ENCODE results near the gene PTPRD. TPM values are rescaled to one million over a fixed set of nuclear protein-coding genes. Genes with fewer than 3 reads are reported as not detected.
"Not testable (repeated sequence)": the region's sequence is repeated elsewhere in the genome, so short reads cannot be mapped to it uniquely, and the experiment has no call there.

PTPRD gene
- total RNA-seq, 1 donor from 2014 or later, result 85.4 TPM

- DNase-seq (ENCODE audit: low read depth), result not testable (repeated sequence)
These were observed 1302.1 kb downstream of the PTPRD start for GRCh38 chr9:9310743-9311142.

GRCh38 chr9:9305600-9305999, 1307.2 kb downstream of the PTPRD start:
- no peak for DNase-seq (ENCODE audit: low read depth)

- DNase-seq (ENCODE audit: low read depth), result no peak
These were observed 1313.7 kb downstream of the PTPRD start for GRCh38 chr9:9299134-9299533.

- DNase-seq (ENCODE audit: low read depth), result no peak
These were observed 1326.8 kb downstream of the PTPRD start for GRCh38 chr9:9286001-9286400.

GRCh38 chr9:9284201-9284600, 1328.6 kb downstream of the PTPRD start:
- DNase-seq (ENCODE audit: low read depth), result no peak

DNA sequence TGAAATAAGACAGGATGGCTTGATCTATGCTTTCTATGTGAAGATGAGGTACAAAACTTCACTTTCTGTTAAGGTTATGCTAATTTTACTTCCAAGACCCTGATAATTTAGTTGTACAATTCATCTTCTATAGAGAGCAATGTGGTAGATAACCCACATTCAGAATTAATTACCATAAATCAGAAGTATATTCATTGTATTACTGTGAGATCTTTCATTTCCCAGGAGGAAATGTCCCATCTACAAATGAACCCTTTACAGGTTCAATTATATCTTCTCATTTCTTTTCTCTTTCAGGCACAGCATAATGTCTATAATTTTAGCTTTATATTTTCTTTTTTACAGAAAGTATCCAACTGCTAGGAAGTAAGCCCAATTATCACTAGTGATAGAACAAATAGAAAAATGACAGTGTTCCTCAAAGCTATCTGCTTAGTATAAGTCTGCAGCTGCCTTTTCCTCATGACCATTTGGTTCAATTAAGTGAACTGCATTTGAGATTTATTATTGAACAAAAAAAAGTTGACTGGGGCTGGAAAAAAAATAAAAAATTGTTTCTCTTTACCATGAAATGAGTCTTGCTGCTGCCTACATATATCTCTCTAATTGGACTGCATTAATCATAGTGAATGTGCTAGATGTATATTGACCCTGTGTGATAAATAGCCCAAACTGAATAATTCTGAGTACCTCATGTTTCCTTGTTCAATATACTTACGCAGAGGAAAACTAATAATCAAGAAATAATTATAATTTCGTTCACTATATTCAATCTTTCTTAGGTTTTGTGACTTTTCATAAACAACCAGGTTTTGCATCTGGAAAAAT, 1329.4 kb downstream of the PTPRD start:
- no peak for DNase-seq (ENCODE audit: low read depth)

- no peak for DNase-seq (ENCODE audit: low read depth)
These were observed 1337.2 kb downstream of the PTPRD start for GRCh38 chr9:9275601-9276000.

DNA sequence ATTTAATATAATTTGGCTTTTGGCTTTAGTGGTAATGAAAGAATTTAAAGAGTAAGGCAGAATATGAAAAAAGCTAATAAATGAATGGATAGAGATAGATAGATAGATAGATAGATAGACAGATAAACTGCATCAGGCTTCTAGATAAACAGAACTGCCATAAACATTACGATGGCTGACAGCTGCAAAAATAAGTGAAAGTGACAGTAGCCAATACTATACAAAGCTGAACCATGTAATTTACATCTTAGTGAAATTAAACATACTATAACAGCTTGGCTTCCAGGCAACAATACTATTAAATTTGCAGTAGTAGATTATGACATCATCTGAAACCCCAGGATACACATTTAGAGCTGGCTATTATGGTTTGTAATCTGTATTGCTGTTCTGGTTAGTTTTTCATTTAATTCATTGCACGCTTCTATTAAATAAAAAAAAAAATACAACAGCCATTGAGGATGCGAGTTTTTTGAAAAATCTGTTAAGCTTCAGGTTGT, 1354.8 kb downstream of the PTPRD start:
- no peak for DNase-seq (ENCODE audit: low read depth)

- no peak for DNase-seq (ENCODE audit: low read depth)
These were observed 1366.1 kb downstream of the PTPRD start for GRCh38 chr9:9246726-9247125.

GRCh38 chr9:9231946-9232345, 1380.9 kb downstream of the PTPRD start:
- DNase-seq (ENCODE audit: low read depth), result no peak

- no peak for DNase-seq (ENCODE audit: low read depth)
These were observed 1383.5 kb downstream of the PTPRD start for GRCh38 chr9:9229269-9229668.

GRCh38 chr9:9223175-9223574, 1389.6 kb downstream of the PTPRD start:
- DNase-seq (ENCODE audit: low read depth), result no peak

GRCh38 chr9:9222730-9223129, 1390.1 kb downstream of the PTPRD start:
- no peak for DNase-seq (ENCODE audit: low read depth)

- DNase-seq (ENCODE audit: low read depth), result no peak
These were observed 1395.9 kb downstream of the PTPRD start for GRCh38 chr9:9216934-9217333.

DNA sequence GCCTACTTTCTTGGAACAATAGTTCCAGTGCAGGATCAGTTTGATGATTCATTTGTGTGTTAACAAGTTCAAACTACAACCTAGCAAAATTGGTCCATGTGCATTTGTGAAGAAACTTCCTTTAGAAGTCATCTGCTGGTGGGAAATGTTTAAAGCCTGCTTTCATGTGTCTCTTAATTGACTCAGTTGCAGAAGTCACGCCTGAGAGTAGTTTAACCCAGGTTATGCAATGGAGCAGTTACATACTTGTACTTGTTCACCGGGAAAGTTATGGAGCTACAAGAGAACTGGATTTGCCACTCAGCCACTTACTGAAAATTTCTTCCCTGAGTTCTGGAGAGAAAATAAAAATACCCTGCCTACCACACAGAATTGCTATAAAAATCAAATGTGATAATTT, 1397.8 kb downstream of the PTPRD start:
- peak; percentile 6 for DNase-seq (ENCODE audit: low read depth)

GRCh38 chr9:9214066-9214465, 1398.7 kb downstream of the PTPRD start:
- DNase-seq (ENCODE audit: low read depth), result no peak

DNA sequence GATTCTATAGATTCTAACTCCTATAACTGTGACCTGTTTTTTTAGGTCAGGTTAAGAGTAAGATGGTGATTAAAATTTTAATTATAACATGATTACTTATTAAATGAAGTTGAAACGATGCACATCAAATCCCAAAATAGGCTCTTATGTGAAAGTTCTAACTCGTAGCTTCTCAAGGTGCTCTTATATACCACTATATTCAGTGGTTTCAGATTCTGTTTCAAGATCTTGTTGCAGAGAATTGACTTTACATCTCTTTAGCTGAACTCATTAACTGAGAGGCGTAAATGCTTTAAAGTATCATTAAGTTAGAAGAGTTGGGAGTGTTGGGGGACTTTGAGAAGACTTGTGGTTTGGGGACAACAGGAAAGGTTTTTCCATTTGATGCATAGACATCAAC, 1399.8 kb downstream of the PTPRD start:
- no peak for DNase-seq (ENCODE audit: low read depth)

- DNase-seq (ENCODE audit: low read depth), result no peak
These were observed 1410.5 kb downstream of the PTPRD start for GRCh38 chr9:9202276-9202675.

DNA sequence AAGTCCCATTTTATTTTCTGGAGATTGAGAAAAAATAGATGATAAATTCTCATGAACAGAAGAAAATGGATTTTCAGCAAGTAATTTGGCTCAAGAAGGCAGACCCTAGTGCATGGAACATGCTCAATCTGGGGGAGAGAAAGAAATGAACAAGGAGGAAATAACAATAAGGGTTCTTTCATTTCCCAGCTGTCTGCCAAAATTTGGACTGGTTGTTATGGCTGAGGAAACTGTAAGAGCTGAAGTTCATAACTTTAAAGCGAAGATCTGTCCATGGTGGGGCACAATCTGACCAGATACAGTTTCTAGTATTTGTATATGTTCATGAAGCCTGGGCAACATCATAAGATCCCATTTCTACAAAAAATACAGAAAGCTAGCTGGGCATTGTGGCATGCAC, 1426.7 kb downstream of the PTPRD start:
- no peak for DNase-seq (ENCODE audit: low read depth)

DNA sequence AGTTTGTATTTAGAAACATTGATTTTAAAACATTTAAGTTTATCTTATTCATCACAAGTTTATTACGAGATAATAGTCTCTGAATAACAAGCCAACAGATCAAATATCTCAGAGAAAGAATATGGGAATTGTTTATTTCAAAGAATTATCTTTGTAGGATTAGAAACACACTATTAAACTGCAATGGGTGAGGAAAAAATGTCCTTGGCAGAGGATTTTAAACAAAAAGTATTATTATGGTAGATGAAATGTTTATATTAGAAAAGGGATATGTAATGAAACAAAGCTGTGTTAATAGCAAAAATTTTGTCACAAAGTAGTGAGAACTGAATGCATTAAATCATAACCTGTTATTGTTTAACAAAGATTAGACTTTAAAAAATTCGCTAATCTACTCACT, 1430.4 kb downstream of the PTPRD start:
- no peak for DNase-seq (ENCODE audit: low read depth)

GRCh38 chr9:9177081-9177480, 1435.7 kb downstream of the PTPRD start:
- no peak for DNase-seq (ENCODE audit: low read depth)

DNA sequence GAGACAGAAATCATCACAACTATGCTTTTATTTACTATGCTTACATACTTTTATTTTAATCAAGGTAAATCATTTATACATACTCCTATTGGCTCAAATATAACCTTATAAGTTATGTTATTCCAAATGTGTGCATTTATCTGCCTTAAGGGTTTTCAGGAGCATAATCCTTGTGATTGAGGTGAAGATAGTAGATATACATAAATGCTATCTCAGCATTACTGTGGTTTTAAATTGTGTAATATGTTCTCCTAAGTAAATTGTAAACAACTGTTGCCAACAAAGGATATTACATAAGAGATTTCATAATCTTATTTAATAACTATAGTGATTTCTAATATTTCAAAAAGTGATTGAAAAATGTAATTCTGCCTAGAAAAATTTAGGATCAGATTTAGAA, 1438.4 kb downstream of the PTPRD start:
- no peak for DNase-seq (ENCODE audit: low read depth)

- DNase-seq (ENCODE audit: low read depth), result no peak
These were observed 1439.5 kb downstream of the PTPRD start for GRCh38 chr9:9173264-9173663.
